OCI-LY7 (cell line): ENCODE data around the gene TSPAN5. TPM values are rescaled to one million over a fixed set of nuclear protein-coding genes. Genes with fewer than 3 reads are reported as not detected.

Experiments used
- BruUV-seq: library from RNA; stranded (reverse); fragments of 400-500 nt; replicated peaks from 2 replicates; lab custom pipeline; 2021; lab: Mats Ljungman, UMichigan
- CTCF ChIA-PET: fragments of 300-600 bp; sonication (Branson Sonifier 250); formaldehyde crosslinking; loops from one replicate; lab custom pipeline; 2022; ENCODE audit warnings: antibody characterized with exemption; ENCODE audit not compliant: unreplicated experiment; lab: Charles Lee
- POLR2A ChIA-PET: fragments of 300-600 bp; sonication (Branson Sonifier 250); formaldehyde crosslinking; loops from one replicate; lab custom pipeline; 2022; ENCODE audit warnings: antibody characterized with exemption; lab: Charles Lee
- DNase-seq: peaks from one replicate; pipeline ENCODE4 v3.0.0-alpha.2; 2015; ENCODE audit warnings: low spot score
- H2AFZ ChIP-seq: fragments of 200-600 bp; sonication (generic), shearing (Covaris generic); 2 replicates; pipeline ENCODE4 v1.6.1; 2014; ENCODE audit warnings: mild to moderate bottlenecking, antibody characterized with exemption, low read length, moderate library complexity
- H3K27ac ChIP-seq: fragments of 200-600 bp; sonication (generic); 2 replicates; pipeline ENCODE4 v1.5.1; 2014; ENCODE audit warnings: mixed run types, low read depth, mild to moderate bottlenecking, moderate library complexity, low read length, inconsistent platforms; ENCODE audit not compliant: poor library complexity, severe bottlenecking
- H3K36me3 ChIP-seq: fragments of 200-600 bp; sonication (generic); 2 replicates; pipeline ENCODE4 v1.6.1; 2014; ENCODE audit warnings: mild to moderate bottlenecking, antibody characterized with exemption, low read length, moderate library complexity, mixed read lengths; ENCODE audit not compliant: insufficient read depth
- H3K4me1 ChIP-seq: fragments of 200-600 bp; sonication (generic); 2 replicates; pipeline ENCODE4 v1.5.1; 2014; ENCODE audit warnings: mild to moderate bottlenecking, low read length; ENCODE audit not compliant: insufficient read depth, poor library complexity, severe bottlenecking
- H3K4me2 ChIP-seq: fragments of 200-600 bp; sonication (generic); 2 replicates; pipeline ENCODE4 v1.6.1; 2014; ENCODE audit warnings: mild to moderate bottlenecking, low read length
- H3K4me3 ChIP-seq: fragments of 200-600 bp; sonication (generic); 2 replicates; pipeline ENCODE4 v1.5.1; 2014; ENCODE audit warnings: mild to moderate bottlenecking, low read depth, low read length; ENCODE audit not compliant: poor library complexity, severe bottlenecking
- H3K79me2 ChIP-seq: fragments of 200-600 bp; sonication (generic); 2 replicates; pipeline ENCODE4 v1.6.1; 2016; ENCODE audit warnings: low read depth, mild to moderate bottlenecking, low read length, moderate library complexity, mixed read lengths; ENCODE audit not compliant: insufficient read depth
- H3K9me2 ChIP-seq: fragments of 200-600 bp; sonication (generic); 2 replicates; pipeline ENCODE4 v1.6.1; 2016; ENCODE audit warnings: mild to moderate bottlenecking, low read length, mixed read lengths; ENCODE audit not compliant: insufficient read depth
- H3K9me3 ChIP-seq: fragments of 200-600 bp; sonication (generic); 2 replicates; pipeline ENCODE4 v1.6.1; 2014; ENCODE audit warnings: mild to moderate bottlenecking, mixed run types, low read length, mixed read lengths
- H4K20me1 ChIP-seq: fragments of 200-600 bp; sonication (generic); 2 replicates; pipeline ENCODE4 v1.6.1; 2014; ENCODE audit warnings: mild to moderate bottlenecking, antibody characterized with exemption, low read length, moderate library complexity, mixed read lengths; ENCODE audit not compliant: insufficient read depth
- CTCF ChIP-seq: fragments of 200-600 bp; sonication (generic); conservative IDR thresholded peaks from 2 replicates; pipeline ENCODE4 v1.5.1; 2014; ENCODE audit warnings: mild to moderate bottlenecking, antibody characterized with exemption, low read length, moderate library complexity, mixed read lengths
- EZH2phosphoT487 ChIP-seq: fragments of 200-600 bp; sonication (generic); IDR thresholded peaks from 2 replicates; pipeline ENCODE4 v1.6.1; 2018; ENCODE audit warnings: low read depth, borderline replicate concordance, mild to moderate bottlenecking, mixed run types, antibody characterized with exemption, low read length, moderate library complexity, mixed read lengths
- intact Hi-C: fragments of 100-400 bp; cut with micrococcal nuclease; formaldehyde crosslinking; loops from one replicate; pipeline ENCODE4 v1.10.0; 2022; ENCODE audit not compliant: unreplicated experiment
- total RNA-seq, 2 experiments: library from RNA; depleted of rRNA in 1 of 2; stranded (reverse); fragments of >200 nt in 1 of 2; shearing (Covaris generic) in 1 of 2; gene quantifications; 2 replicates each; pipeline ENCODE4 v1.2.3, GENCODE V29; 2014 to 2022

TSPAN5 gene
- total RNA-seq, 2 experiments from 2014 or later: not detected

- no peaks in the 10 kb centered on the region for H3K9me2 ChIP-seq
- no peak overlapping the region for H3K4me3 ChIP-seq
- POLR2A ChIA-PET: interaction anchor here (0.5 to 1.0 kb wide), 3 partner anchors 9 to 130 kb away, joined by 3 read pairs; no protein-coding TSS in a partner anchor
- H3K36me3 ChIP-seq: no peaks in the 10 kb centered on the region
- no peak for DNase-seq
- BruUV-seq: no TSS peak
- intact Hi-C loops: no loop called here
- no peaks in the 10 kb centered on the region for H3K9me3 ChIP-seq
- no peaks in the 10 kb centered on the region for H3K79me2 ChIP-seq
- CTCF ChIA-PET: no interaction called here
- no peak for TF ChIP-seq EZH2phosphoT487
- no peak for TF ChIP-seq CTCF
- H3K4me2 ChIP-seq: no peak overlapping the region
- H3K4me1 ChIP-seq: no peaks in the 10 kb centered on the region
- H4K20me1 ChIP-seq: no peaks in the 10 kb centered on the region
- H2AFZ ChIP-seq: no peak overlapping the region
- no peak overlapping the region for H3K27ac ChIP-seq
Measured at GRCh38 chr4:98476891-98477290, 181.5 kb downstream of the TSPAN5 start.

- ChIA-PET CTCF (no interaction called here), POLR2A (no interaction called here)
- no peak overlapping the region for H3K27ac ChIP-seq
- H3K9me2 ChIP-seq: no peaks in the 10 kb centered on the region
- H4K20me1 ChIP-seq: no peaks in the 10 kb centered on the region
- H3K4me2 ChIP-seq: no peak overlapping the region
- BruUV-seq: no TSS peak
- DNase-seq: no peak
- H3K9me3 ChIP-seq: no peaks in the 10 kb centered on the region
- H3K36me3 ChIP-seq: no peaks in the 10 kb centered on the region
- H3K4me1 ChIP-seq: no peaks in the 10 kb centered on the region
- H3K4me3 ChIP-seq: no peak overlapping the region
- TF ChIP-seq EZH2phosphoT487 (no peak), CTCF (no peak)
- H3K79me2 ChIP-seq: no peaks in the 10 kb centered on the region
- intact Hi-C loops: no loop called here
- no peak overlapping the region for H2AFZ ChIP-seq
Measured at GRCh38 chr4:98474408-98474844, 184.0 kb downstream of the TSPAN5 start.

- no peaks in the 10 kb centered on the region for H3K79me2 ChIP-seq
- CTCF ChIA-PET: no interaction called here
- POLR2A ChIA-PET: interaction anchor here (0.7 kb wide), 2 partner anchors 526 to 656 kb away, joined by 3 to 5 read pairs; no protein-coding TSS in a partner anchor
Measured at GRCh38 chr4:98473046-98473445, 185.4 kb downstream of the TSPAN5 start.

More at GRCh38 chr4:98473046-98473445, 185.4 kb downstream of the TSPAN5 start:
- intact Hi-C loops: no loop called here
- Histone ChIP-seq H3K4me2 (no peak overlapping the region), H3K36me3 (no peaks in the 10 kb centered on the region), H3K4me3 (no peak overlapping the region), H3K4me1 (no peaks in the 10 kb centered on the region), H4K20me1 (no peaks in the 10 kb centered on the region), H3K9me2 (no peaks in the 10 kb centered on the region), H3K27ac (no peak overlapping the region), H2AFZ (no peak overlapping the region), H3K9me3 (no peaks in the 10 kb centered on the region)
- TF ChIP-seq CTCF: no peak
- no peak for TF ChIP-seq EZH2phosphoT487
- DNase-seq: no peak
- no TSS peak for BruUV-seq
